HCT116 (cell line): ENCODE data around the gene MFAP3L. TPM values are rescaled to one million over a fixed set of nuclear protein-coding genes. Genes with fewer than 3 reads are reported as not detected.

ENCODE experiments used
- ATAC-seq: fragments of 200-7000 bp; cut with Tn5 transposase; 2 replicates; pipeline ENCODE4 v1.9.1; 2020; ENCODE audit warnings: mild to moderate bottlenecking, moderate library complexity
- BruUV-seq: library from RNA; stranded (reverse); fragments of 400-500 nt; replicated peaks from 2 replicates; lab custom pipeline; 2021; lab: Mats Ljungman, UMichigan
- CTCF ChIA-PET: fragments of 300-600 bp; sonication (Branson Sonifier 250); formaldehyde crosslinking; loops from one replicate; lab custom pipeline; 2021; ENCODE audit warnings: antibody characterized with exemption; lab: Charles Lee
- POLR2A ChIA-PET: fragments of 300-600, 350-600 bp; sonication (Branson Sonifier 250); formaldehyde crosslinking; loops from one replicate; lab custom pipeline; 2021; ENCODE audit warnings: antibody characterized with exemption; lab: Charles Lee
- RAD21 ChIA-PET, 2 experiments: fragments of 300-600 bp; sonication (Branson Sonifier 250); formaldehyde crosslinking; loops; one replicate each; lab custom pipeline; 2023; ENCODE audit warnings: low total read pairs in 2 of 2; ENCODE audit not compliant: uncharacterized antibody in 2 of 2, unreplicated experiment in 2 of 2, low non-redundant PET in 1 of 2; lab: Charles Lee
- DNase-seq: peaks from one replicate; pipeline ENCODE4 v3.0.0-alpha.2; 2010; ENCODE audit warnings: low read depth, low spot score
- H2AFZ ChIP-seq: fragments of 200-600 bp; shearing (Covaris generic), sonication (generic); 2 replicates; pipeline ENCODE4 v1.6.1; 2017; ENCODE audit warnings: low read depth, mixed run types, mixed read lengths, antibody characterized with exemption, low read length; ENCODE audit not compliant: poor library complexity, severe bottlenecking
- H3K27ac ChIP-seq: 2 replicates; pipeline ENCODE4 v1.5.1; 2012; ENCODE audit warnings: low read depth, low read length
- H3K27me3 ChIP-seq: fragments of 200-600 bp; sonication (generic); 2 replicates; pipeline ENCODE4 v1.6.1; 2016; ENCODE audit warnings: mixed run types, low read length, mixed read lengths; ENCODE audit not compliant: insufficient read depth
- H3K36me3 ChIP-seq, 2 experiments: fragments of 200-500 bp in 1 of 2; fragments of 200-600 bp in 1 of 2; sonication (Bioruptor generic) in 1 of 2; sonication (generic) in 1 of 2; 2 replicates each; pipeline versions ENCODE4 v1.5.1 to v1.6.1; 2014 to 2016; ENCODE audit warnings: low read length in 2 of 2, inconsistent platforms in 1 of 2, mixed read lengths in 1 of 2, mixed run types in 1 of 2; ENCODE audit not compliant: insufficient read depth in 2 of 2, control insufficient read depth in 1 of 2
- H3K4me1 ChIP-seq, 2 experiments: fragments of 200-600 bp in 1 of 2; sonication (generic) in 1 of 2; 2 replicates each; pipeline versions ENCODE4 v1.5.1 to v1.6.1; 2012 to 2017; ENCODE audit warnings: low read length in 2 of 2, inconsistent platforms in 1 of 2, mild to moderate bottlenecking in 1 of 2, mixed read lengths in 1 of 2, mixed run types in 1 of 2, moderate library complexity in 1 of 2; ENCODE audit not compliant: insufficient read depth in 2 of 2, control insufficient read depth in 1 of 2
- H3K4me2 ChIP-seq: fragments of 200-600 bp; sonication (generic); 2 replicates; pipeline ENCODE4 v1.6.1; 2017; ENCODE audit warnings: mixed run types, low read length, mixed read lengths
- H3K4me3 ChIP-seq, 2 experiments: fragments of 200-600 bp in 1 of 2; sonication (generic) in 1 of 2; replicated peaks in 1 of 2; 2 replicates each; pipeline ENCODE4 v1.5.1; 2011 to 2016; ENCODE audit warnings: low read length in 2 of 2, control low read depth in 1 of 2, low read depth in 1 of 2, mild to moderate bottlenecking in 1 of 2, mixed read lengths in 1 of 2, mixed run types in 1 of 2
- H3K79me2 ChIP-seq: fragments of 200-600 bp; sonication (generic); 2 replicates; pipeline ENCODE4 v1.6.1; 2017; ENCODE audit warnings: mild to moderate bottlenecking, mixed run types, low read length, moderate library complexity, mixed read lengths; ENCODE audit not compliant: insufficient read depth
- H3K9ac ChIP-seq: fragments of 200-600 bp; sonication (generic); 2 replicates; pipeline ENCODE4 v1.6.1; 2016; ENCODE audit warnings: low read length, mixed read lengths
- H3K9me2 ChIP-seq: fragments of 200-600 bp; sonication (generic), shearing (Covaris generic); 2 replicates; pipeline ENCODE4 v1.6.1; 2017; ENCODE audit warnings: mixed run types, mild to moderate bottlenecking, moderate library complexity; ENCODE audit not compliant: insufficient read depth
- H3K9me3 ChIP-seq, 2 experiments: fragments of 200-500 bp in 1 of 2; fragments of 200-600 bp in 1 of 2; sonication (Bioruptor generic) in 1 of 2; sonication (generic) in 1 of 2; 2 replicates each; pipeline ENCODE4 v1.6.1; 2014 to 2017; ENCODE audit warnings: low read length in 2 of 2, mixed read lengths in 2 of 2, inconsistent platforms in 1 of 2, low read depth in 1 of 2, mild to moderate bottlenecking in 1 of 2, mixed run types in 1 of 2, moderate library complexity in 1 of 2; ENCODE audit not compliant: control insufficient read depth in 1 of 2, insufficient read depth in 1 of 2
- H4K20me1 ChIP-seq: fragments of 200-600 bp; sonication (generic), shearing (Covaris generic); 2 replicates; pipeline ENCODE4 v1.6.1; 2017; ENCODE audit warnings: mixed run types, mild to moderate bottlenecking, moderate library complexity; ENCODE audit not compliant: insufficient read depth
- ATF3 ChIP-seq: IDR thresholded peaks from 2 replicates; pipeline ENCODE4 v1.6.1; 2012
- ELF1 ChIP-seq: IDR thresholded peaks from 2 replicates; pipeline ENCODE4 v1.6.1; 2012; ENCODE audit warnings: low read depth, borderline replicate concordance
- EZH2 ChIP-seq: fragments of 200-600 bp; sonication (generic); IDR thresholded peaks from 2 replicates; pipeline ENCODE4 v1.6.1; 2017; ENCODE audit warnings: antibody characterized with exemption, mixed run types
- JUND ChIP-seq: IDR thresholded peaks from 2 replicates; pipeline ENCODE4 v1.6.1; 2012
- MAX ChIP-seq: IDR thresholded peaks from 2 replicates; pipeline ENCODE4 v1.6.1; 2012
- POLR2A ChIP-seq: IDR thresholded peaks from 2 replicates; pipeline ENCODE4 v1.7.0; 2011; ENCODE audit warnings: borderline replicate concordance; ENCODE audit not compliant: insufficient read depth, insufficient read length; ENCODE audit errors: extremely low read depth
- POLR2AphosphoS5 ChIP-seq: IDR thresholded peaks from 2 replicates; pipeline ENCODE4 v1.6.1; 2011; ENCODE audit warnings: mild to moderate bottlenecking, low read depth, low read length, moderate library complexity
- REST ChIP-seq: IDR thresholded peaks from 2 replicates; pipeline ENCODE4 v1.6.1; 2012; ENCODE audit warnings: low read depth
- SP1 ChIP-seq: IDR thresholded peaks from 2 replicates; pipeline ENCODE4 v1.6.1; 2012; ENCODE audit warnings: low read depth
- SRF ChIP-seq: IDR thresholded peaks from 2 replicates; pipeline ENCODE4 v1.6.1; 2012; ENCODE audit warnings: low read depth
- ZBTB33 ChIP-seq: IDR thresholded peaks from 2 replicates; pipeline ENCODE4 v1.6.1; 2011; ENCODE audit warnings: mild to moderate bottlenecking, low read length, moderate library complexity; ENCODE audit not compliant: insufficient replicate concordance; ENCODE audit errors: extremely low read depth
- ZFX ChIP-seq: fragments of 450-650 bp; IDR thresholded peaks from 2 replicates; pipeline ENCODE4 v1.6.1; 2017
- ZNF274 ChIP-seq: fragments of 200-500 bp; sonication (Bioruptor generic); IDR thresholded peaks from 2 replicates; pipeline ENCODE4 v1.6.1; 2014; ENCODE audit warnings: mild to moderate bottlenecking, low read depth, low read length, inconsistent platforms
- intact Hi-C: fragments of 100-400 bp; cut with micrococcal nuclease; formaldehyde crosslinking; loops from 2 replicates; pipeline ENCODE4 v1.10.0; 2022
- total RNA-seq: library from RNA; stranded (reverse); gene quantifications from one replicate; pipeline ENCODE4 v1.2.1, GENCODE V29; 2021; ENCODE audit not compliant: unreplicated experiment

Gene MFAP3L
- total RNA-seq, 1 experiment from 2014 or later: 8.4 TPM

- Histone ChIP-seq H3K36me3 (no peaks in the 10 kb centered on the region), H3K9ac (no peak overlapping the region), H3K9me2 (no peaks in the 10 kb centered on the region), H4K20me1 (no peaks in the 10 kb centered on the region), H3K27ac (no peak overlapping the region), H3K4me3 (no peak overlapping the region), H3K9me3 (no peaks in the 10 kb centered on the region), H3K4me1 (no peaks in the 10 kb centered on the region), H2AFZ (no peak overlapping the region), H3K4me2 (no peak overlapping the region), H3K27me3 (no peaks in the 10 kb centered on the region), H3K79me2 (no peaks in the 10 kb centered on the region)
- POLR2A ChIA-PET: no interaction called here
- RAD21 ChIA-PET: no interaction called here
- DNase-seq (no peak), ATAC-seq (no peak)
- intact Hi-C loops: no loop called here
- no TSS peak for BruUV-seq
- CTCF ChIA-PET: no interaction called here
- no peak for TF ChIP-seq ZNF274
Measured at GRCh38 chr4:169975838-169976796, 50.1 kb downstream of the MFAP3L start.

GRCh38 chr4:169975131-169975837, 50.9 kb downstream of the MFAP3L start:
- no peaks in the 10 kb centered on the region for H3K9me2 ChIP-seq
- intact Hi-C loops: no loop called here
- CTCF ChIA-PET: no interaction called here
- no peak overlapping the region for H3K4me2 ChIP-seq
- no peak overlapping the region for H2AFZ ChIP-seq
- H4K20me1 ChIP-seq: no peaks in the 10 kb centered on the region
- H3K79me2 ChIP-seq: no peaks in the 10 kb centered on the region
- H3K27me3 ChIP-seq: no peaks in the 10 kb centered on the region
- no peak overlapping the region for H3K4me3 ChIP-seq
- no TSS peak for BruUV-seq
- POLR2A ChIA-PET: no interaction called here
- H3K36me3 ChIP-seq: no peaks in the 10 kb centered on the region
- no peaks in the 10 kb centered on the region for H3K9me3 ChIP-seq
- no peak overlapping the region for H3K27ac ChIP-seq
- RAD21 ChIA-PET: no interaction called here
- no peak overlapping the region for H3K9ac ChIP-seq
- ATAC-seq (no peak), DNase-seq (no peak)
- H3K4me1 ChIP-seq: no peaks in the 10 kb centered on the region
- TF ChIP-seq ATF3 (no peak), POLR2A (no peak), SP1 (no peak), ZBTB33 (no peak), SRF (no peak), ZFX (no peak), EZH2 (no peak), MAX (no peak), JUND (no peak), ELF1 (no peak), REST (no peak), POLR2AphosphoS5 (no peak)
